HUES48 (cell line): ENCODE data around the gene UTP11.
A peak's percentile ranks its signal among the peaks of the same experiment; 100 is the strongest.

Experiments
- H3K27ac ChIP-seq: one replicate; pipeline ENCODE4 v1.7.0; 2013; ENCODE audit warnings: low read depth, low read length, inconsistent platforms
- H3K27me3 ChIP-seq: 2 replicates; pipeline ENCODE4 v1.6.1; 2013; ENCODE audit warnings: mild to moderate bottlenecking, low read length; ENCODE audit not compliant: control insufficient read depth, insufficient read depth
- H3K36me3 ChIP-seq: 2 replicates; pipeline ENCODE4 v1.6.1; 2013; ENCODE audit warnings: low read length; ENCODE audit not compliant: control insufficient read depth, insufficient read depth
- H3K4me1 ChIP-seq: 2 replicates; pipeline ENCODE4 v1.6.1; 2013; ENCODE audit warnings: mild to moderate bottlenecking, low read length; ENCODE audit not compliant: control insufficient read depth, insufficient read depth
- H3K4me3 ChIP-seq: 2 replicates; pipeline ENCODE4 v1.5.1; 2013; ENCODE audit warnings: mild to moderate bottlenecking, low read depth, low read length
- H3K9ac ChIP-seq: 2 replicates; pipeline ENCODE4 v1.6.1; 2013; ENCODE audit warnings: mild to moderate bottlenecking, low read depth, low read length, moderate library complexity
- H3K9me3 ChIP-seq: 2 replicates; pipeline ENCODE4 v1.6.1; 2013; ENCODE audit warnings: low read length; ENCODE audit not compliant: control insufficient read depth, insufficient read depth

The UTP11 gene

DNA sequence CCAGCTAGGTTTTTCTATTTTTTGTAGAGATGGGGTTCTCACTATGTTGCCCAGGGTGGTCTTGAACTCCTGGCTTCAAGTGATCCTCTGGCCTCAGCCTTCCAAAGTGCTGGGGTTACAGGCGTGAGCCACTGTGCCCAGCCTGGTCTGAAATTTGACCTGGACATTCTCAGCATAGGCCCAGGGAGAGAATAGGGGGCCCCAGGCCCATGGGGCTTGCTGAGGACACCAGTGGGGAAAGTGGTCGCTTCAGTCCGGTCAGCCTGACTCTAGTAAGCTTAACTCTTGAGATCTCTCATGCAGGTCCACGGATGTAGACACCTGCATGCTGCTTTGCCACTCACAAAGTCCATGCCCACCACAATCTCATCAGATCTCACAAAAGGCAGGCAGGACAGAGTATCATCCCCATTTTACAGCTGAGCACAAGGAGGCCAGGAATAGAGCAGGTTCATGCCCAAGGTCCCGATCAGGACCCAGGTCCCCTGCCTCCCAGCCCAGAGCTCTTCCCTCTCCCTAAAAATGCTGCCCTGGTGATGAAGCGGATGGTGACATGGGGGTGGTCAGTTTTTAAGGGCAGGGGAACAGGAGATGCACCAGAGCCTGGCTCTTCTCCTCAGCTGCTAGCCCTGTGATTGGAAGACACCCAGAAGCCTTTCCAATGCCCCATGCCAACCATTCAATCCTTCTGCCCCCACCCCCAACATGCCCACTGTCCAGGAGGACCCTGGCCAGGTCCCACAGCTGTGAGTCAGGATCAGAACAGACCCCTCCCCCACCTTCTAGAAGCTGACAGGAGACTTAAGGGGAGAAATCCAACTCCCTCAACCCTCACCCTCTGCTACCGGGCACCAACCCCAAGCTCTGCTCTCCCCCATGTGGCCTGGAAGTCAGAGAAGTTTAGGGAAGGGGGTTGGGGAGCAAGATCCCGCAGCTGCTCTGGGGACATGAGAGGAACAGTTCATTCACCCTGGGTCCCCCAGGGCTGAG, 9.0 kb upstream of the UTP11 start:
- peak overlapping the region; percentile 71 for H3K4me3 ChIP-seq
- H3K27me3 ChIP-seq, result no peaks in the 10 kb centered on the region
- peaks cover 51% of the 10 kb centered on the region for H3K4me1 ChIP-seq
- no peaks in the 10 kb centered on the region for H3K9me3 ChIP-seq
- H3K36me3 ChIP-seq, result peaks cover 4% of the 10 kb centered on the region
- H3K9ac ChIP-seq, result no peak overlapping the region
- H3K27ac ChIP-seq, result no peak overlapping the region

DNA sequence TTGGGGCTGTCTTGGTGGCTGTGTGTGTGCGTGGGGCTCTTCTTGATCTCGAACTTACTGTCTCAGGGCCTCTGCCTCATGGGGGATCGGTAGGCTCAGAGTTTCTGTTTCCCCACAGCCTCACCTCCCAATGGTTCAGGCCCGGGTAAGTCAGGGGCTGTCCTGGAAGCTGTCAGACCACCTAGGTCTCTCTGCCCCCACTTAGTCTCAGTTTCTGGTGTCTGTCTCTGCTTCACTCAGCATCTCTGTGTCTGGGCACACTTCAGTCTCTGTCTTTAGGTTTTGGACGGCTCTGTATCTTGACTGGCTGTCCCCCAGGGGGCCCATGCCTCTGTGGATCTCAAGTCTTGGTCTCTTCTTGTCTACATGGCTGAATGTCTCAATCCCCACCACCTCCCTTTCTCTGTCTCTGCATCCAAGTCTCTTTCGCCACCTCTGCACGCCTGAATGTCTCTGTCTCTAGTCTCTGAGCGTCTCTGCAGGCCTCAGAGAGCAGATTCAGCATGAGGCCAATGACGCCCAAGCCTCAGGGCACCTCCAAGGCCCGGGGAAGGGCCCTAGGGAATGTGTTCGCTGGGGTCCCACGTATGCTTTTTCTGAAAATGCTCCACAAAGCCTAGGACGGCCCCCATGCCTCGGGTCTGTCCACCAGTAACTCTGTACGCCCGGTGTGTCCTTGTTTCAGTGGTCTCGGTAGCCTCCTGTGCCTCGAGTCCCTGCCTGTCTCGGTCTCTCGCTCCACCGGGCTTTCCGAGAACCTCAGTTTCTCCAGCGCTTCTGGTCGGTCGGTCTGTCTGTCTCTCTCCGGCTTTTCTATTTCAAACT, 8.0 kb upstream of the UTP11 start:
- Histone ChIP-seq H3K36me3 (no peaks in the 10 kb centered on the region), H3K4me1 (peaks cover 54% of the 10 kb centered on the region), H3K27ac (no peak overlapping the region), H3K4me3 (peak overlapping the region; percentile 71), H3K27me3 (no peaks in the 10 kb centered on the region), H3K9me3 (no peaks in the 10 kb centered on the region), H3K9ac (peak overlapping the region; percentile 32)

- peak within 1 kb of the TSS; percentile 32 for H3K9ac ChIP-seq
- H3K9me3 ChIP-seq, result no peaks in the 10 kb centered on the region
- H3K27ac ChIP-seq, result peak within 1 kb of the TSS; percentile 26
- H3K4me1 ChIP-seq, result peaks cover 46% of the 10 kb centered on the region
- peak within 1 kb of the TSS; percentile 71 for H3K4me3 ChIP-seq
- no peaks in the 10 kb centered on the region for H3K36me3 ChIP-seq
- H3K27me3 ChIP-seq, result no peaks in the 10 kb centered on the region
Observed at GRCh38 chr1:38005195-38006007, 7.1 kb upstream of the UTP11 start, which contains the start of gene FHL3. TSS of gene FHL3 (minus strand) at chr1:38005514. CDS start at chr1:37999412, 6,102 bp downstream.

DNA sequence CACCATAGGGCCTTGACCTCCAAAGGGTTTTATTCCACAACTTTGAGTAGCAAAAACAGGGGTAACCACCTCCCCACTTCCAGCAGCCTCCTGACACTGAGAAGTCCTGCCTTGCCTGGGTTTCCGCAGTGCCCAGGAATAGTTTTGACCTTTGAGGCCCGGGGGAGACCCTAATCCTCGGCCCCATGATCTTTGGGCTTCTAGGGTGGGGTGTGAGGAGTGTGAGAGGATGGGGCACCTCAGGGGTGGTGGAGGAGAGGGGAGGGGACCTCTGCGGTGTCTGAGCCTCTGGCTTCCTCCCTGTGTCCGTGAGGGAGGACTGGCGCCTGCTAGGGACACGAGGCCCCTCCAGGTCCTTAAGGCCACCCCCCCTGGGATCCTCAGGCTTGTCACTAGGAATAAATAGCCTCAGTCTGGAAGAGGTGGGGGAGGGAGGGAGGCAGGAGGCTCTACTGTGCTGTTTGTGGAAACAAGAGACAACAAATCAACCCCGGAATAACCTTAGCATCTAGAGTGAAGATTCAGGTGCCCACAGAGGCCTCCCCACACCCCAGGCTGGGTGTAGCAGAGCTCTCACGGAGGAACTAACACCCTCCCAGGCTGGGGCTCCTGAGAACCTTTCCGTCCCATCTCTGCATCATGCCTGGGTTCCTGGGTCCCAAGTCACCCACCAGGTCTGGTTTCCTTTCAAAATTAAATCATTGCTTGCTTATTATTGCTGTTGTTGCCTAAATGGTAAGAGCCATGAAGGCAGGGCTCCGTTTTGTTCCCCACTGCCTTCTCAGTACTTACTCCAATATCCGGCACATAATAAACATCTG, 6.3 kb upstream of the UTP11 start:
- Histone ChIP-seq H3K27me3 (no peaks in the 10 kb centered on the region), H3K9ac (no peak overlapping the region), H3K27ac (peak overlapping the region; percentile 26), H3K36me3 (no peaks in the 10 kb centered on the region), H3K4me1 (peaks cover 37% of the 10 kb centered on the region), H3K4me3 (peak overlapping the region; percentile 54), H3K9me3 (no peaks in the 10 kb centered on the region)

DNA sequence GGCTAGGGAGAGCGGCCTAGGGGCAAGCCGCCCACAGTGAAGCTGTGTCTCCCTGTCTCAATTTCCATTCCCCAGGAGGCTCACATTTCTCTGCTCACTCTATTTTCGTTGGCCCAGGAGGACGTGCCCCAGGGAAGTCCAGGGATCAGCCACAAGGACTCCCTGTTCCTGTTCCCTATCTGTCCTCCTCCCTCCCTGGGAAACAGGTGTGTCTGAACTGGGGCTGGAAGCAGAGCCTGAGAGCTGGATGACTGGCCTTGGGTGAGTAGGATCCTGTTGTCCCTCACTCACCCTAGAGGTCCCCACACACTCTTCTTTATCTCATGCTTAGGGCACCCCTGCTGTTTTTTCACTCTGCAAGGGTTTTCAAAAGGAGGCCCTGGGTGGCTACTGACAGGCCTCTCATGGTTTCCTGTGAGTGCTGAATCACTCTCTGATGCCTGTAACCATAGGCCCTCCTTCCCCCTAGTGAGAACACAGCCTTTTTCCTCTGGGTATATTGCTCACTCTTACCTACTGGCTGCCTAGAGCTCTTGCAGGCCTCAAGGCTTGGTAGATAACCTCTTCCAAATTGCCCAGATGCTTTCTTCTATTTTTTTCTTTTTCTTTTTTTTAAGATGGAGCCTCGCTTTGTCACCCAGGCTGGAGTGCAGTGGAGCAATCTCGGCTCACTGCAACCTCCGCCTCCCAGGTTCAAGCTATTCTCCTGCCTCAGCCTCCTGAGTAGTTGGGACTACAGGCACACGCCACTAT, 3.3 kb upstream of the UTP11 start:
- Histone ChIP-seq H3K36me3 (0 out of 2 replicates have a peak, but pooled peaks cover 5% of the 10 kb centered on the region), H3K27ac (peak overlapping the region; percentile 82)

DNA sequence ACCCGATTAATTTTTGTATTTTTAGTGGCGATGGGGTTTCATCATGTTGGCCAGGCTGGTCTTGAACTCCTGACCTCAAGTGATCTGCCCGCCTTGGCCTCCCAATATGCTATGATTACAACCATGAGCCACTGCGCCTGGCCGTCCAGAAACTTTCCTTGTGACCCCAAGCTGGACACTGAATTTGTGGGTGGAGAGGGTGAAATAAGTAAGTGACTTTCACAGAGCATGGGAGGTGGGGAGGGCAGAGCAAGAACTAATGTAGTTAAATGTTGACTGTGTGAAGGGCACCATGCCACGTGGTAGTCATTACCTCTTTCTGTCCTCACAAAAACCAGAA, 2.7 kb upstream of the UTP11 start:
- Histone ChIP-seq H3K27ac (peak overlapping the region; percentile 82), H3K4me3 (no peak overlapping the region), H3K9me3 (no peaks in the 10 kb centered on the region), H3K9ac (no peak overlapping the region), H3K4me1 (peaks cover 20% of the 10 kb centered on the region), H3K27me3 (no peaks in the 10 kb centered on the region), H3K36me3 (0 out of 2 replicates have a peak, but pooled peaks cover 10% of the 10 kb centered on the region)

More for the DNA sequence above, 3.3 kb upstream of the UTP11 start:
- peaks cover 25% of the 10 kb centered on the region for H3K4me1 ChIP-seq
- H3K27me3 ChIP-seq, result no peaks in the 10 kb centered on the region
- no peak overlapping the region for H3K4me3 ChIP-seq
- H3K9me3 ChIP-seq, result no peaks in the 10 kb centered on the region
- no peak overlapping the region for H3K9ac ChIP-seq

GRCh38 chr1:38013227-38013622, 691 bp downstream of the UTP11 start:
- H3K9ac ChIP-seq, result peak overlapping the region; percentile 86
- peak overlapping the region; percentile 96 for H3K27ac ChIP-seq

DNA sequence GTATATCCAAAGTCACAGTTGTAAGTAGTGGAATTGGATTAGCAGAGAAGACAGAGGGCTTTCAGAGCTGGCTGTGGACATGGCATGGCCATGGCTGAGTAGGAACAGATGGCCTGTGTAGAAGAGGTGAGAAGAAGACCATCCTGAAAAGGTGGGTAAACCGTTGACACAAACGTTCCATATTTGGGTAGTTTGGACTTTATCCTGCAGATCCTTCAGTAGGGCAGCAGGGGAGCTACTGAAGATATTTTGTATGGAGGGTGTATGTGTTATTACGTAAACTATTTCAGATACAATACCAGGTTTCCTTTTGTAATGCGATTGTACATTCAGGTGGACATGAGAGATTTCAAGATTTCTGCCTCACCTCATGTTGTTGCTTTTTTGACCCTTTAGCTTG, 1.6 kb downstream of the UTP11 start:
- H3K9me3 ChIP-seq, result no peaks in the 10 kb centered on the region
- no peaks in the 10 kb centered on the region for H3K27me3 ChIP-seq
- H3K9ac ChIP-seq, result no peak overlapping the region
- H3K27ac ChIP-seq, result no peak overlapping the region
- peaks cover 52% of the 10 kb centered on the region for H3K36me3 ChIP-seq
- H3K4me1 ChIP-seq, result peaks cover 7% of the 10 kb centered on the region
- H3K4me3 ChIP-seq, result no peak overlapping the region

More at GRCh38 chr1:38013227-38013622, 691 bp downstream of the UTP11 start:
- Histone ChIP-seq H3K4me3 (peak overlapping the region; percentile 93), H3K9me3 (no peaks in the 10 kb centered on the region), H3K4me1 (peaks cover 12% of the 10 kb centered on the region), H3K27me3 (no peaks in the 10 kb centered on the region), H3K36me3 (peaks cover 42% of the 10 kb centered on the region)

- peaks cover 59% of the 10 kb centered on the region for H3K36me3 ChIP-seq
- no peak overlapping the region for H3K27ac ChIP-seq
- no peaks in the 10 kb centered on the region for H3K27me3 ChIP-seq
- no peak overlapping the region for H3K9ac ChIP-seq
- H3K4me1 ChIP-seq, result peaks cover 3% of the 10 kb centered on the region; the same call in 1 of the 2 replicates
- H3K9me3 ChIP-seq, result no peaks in the 10 kb centered on the region
- no peak overlapping the region for H3K4me3 ChIP-seq
Observed at GRCh38 chr1:38014724-38015424, 2.3 kb downstream of the UTP11 start.
